ENCODE results near the gene THSD4.

THSD4 gene

GRCh38 chr15:71567173-71567572 lies 451.9 kb downstream of the THSD4 start:
- Histone ChIP-seq H3K4me2 (ENCODE audit: low read depth, low read length) (no peak overlapping the region), H3K9me3 (replicated peaks; ENCODE audit: insufficient read depth, low read length) (no peaks in the 10 kb centered on the region), H3K9me2 (replicated peaks; ENCODE audit: insufficient read depth, low read length) (no peaks in the 10 kb centered on the region), H3K27ac (ENCODE audit: low read length) (no peak overlapping the region), H3K4me1 (ENCODE audit: low read length) (no peaks in the 10 kb centered on the region), H2AFZ (ENCODE audit: low read length) (no peak overlapping the region), H3K9ac (ENCODE audit: low read length) (no peak overlapping the region), H3K4me3 (ENCODE audit: low read length) (no peak overlapping the region), H3K79me2 (ENCODE audit: low read length) (no peaks in the 10 kb centered on the region), H3K36me3 (replicated peaks; ENCODE audit: insufficient read depth, low read length) (no peaks in the 10 kb centered on the region), H3F3A (ENCODE audit: insufficient read depth, low read length) (no peaks in the 10 kb centered on the region), H3K27me3 (replicated peaks; ENCODE audit: insufficient read depth, low read length) (no peaks in the 10 kb centered on the region), H4K20me1 (ENCODE audit: insufficient read depth, low read length) (no peaks in the 10 kb centered on the region)
- no peak for DNase-seq
- TF ChIP-seq EZH2 (optimal IDR thresholded peaks at IDR 0.05; ENCODE audit: low read depth, low read length), result no peak
- no peak for TF ChIP-seq EZH2phosphoT487 (IDR thresholded peaks at IDR 0.05; ENCODE audit: low read length)
- TF ChIP-seq, protein P1, sequence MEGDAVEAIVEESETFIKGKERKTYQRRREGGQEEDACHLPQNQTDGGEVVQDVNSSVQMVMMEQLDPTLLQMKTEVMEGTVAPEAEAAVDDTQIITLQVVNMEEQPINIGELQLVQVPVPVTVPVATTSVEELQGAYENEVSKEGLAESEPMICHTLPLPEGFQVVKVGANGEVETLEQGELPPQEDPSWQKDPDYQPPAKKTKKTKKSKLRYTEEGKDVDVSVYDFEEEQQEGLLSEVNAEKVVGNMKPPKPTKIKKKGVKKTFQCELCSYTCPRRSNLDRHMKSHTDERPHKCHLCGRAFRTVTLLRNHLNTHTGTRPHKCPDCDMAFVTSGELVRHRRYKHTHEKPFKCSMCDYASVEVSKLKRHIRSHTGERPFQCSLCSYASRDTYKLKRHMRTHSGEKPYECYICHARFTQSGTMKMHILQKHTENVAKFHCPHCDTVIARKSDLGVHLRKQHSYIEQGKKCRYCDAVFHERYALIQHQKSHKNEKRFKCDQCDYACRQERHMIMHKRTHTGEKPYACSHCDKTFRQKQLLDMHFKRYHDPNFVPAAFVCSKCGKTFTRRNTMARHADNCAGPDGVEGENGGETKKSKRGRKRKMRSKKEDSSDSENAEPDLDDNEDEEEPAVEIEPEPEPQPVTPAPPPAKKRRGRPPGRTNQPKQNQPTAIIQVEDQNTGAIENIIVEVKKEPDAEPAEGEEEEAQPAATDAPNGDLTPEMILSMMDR (IDR thresholded peaks at IDR 0.05; ENCODE audit: low read length), result no peak

DNA sequence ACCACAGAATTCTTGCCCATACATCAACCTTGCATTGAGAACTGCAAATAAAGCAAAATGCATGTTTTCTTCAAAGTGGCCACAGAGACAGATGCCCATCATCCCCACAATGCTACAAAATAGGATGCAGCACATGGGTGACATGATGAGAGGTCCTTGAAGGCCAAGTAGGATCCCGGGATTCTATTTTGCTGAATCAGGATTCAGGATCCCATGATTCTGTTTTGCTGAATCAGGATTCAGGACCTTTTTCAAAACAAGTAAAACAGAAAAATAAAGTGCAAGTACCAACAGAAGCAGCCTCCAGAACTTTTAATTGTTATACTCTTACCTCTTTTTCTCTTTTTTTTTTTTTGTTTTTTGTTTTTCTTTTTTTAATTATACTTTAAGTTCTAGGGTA lies 453.0 kb downstream of the THSD4 start:
- Histone ChIP-seq H3F3A (ENCODE audit: insufficient read depth, low read length) (no peaks in the 10 kb centered on the region), H3K9me3 (replicated peaks; ENCODE audit: insufficient read depth, low read length) (no peaks in the 10 kb centered on the region), H3K9me2 (replicated peaks; ENCODE audit: insufficient read depth, low read length) (no peaks in the 10 kb centered on the region), H3K79me2 (ENCODE audit: low read length) (no peaks in the 10 kb centered on the region), H3K27me3 (replicated peaks; ENCODE audit: insufficient read depth, low read length) (no peaks in the 10 kb centered on the region), H3K4me3 (ENCODE audit: low read length) (no peak overlapping the region), H2AFZ (ENCODE audit: low read length) (no peak overlapping the region), H3K36me3 (replicated peaks; ENCODE audit: insufficient read depth, low read length) (no peaks in the 10 kb centered on the region), H4K20me1 (ENCODE audit: insufficient read depth, low read length) (no peaks in the 10 kb centered on the region), H3K27ac (ENCODE audit: low read length) (no peak overlapping the region), H3K4me2 (ENCODE audit: low read depth, low read length) (no peak overlapping the region), H3K9ac (ENCODE audit: low read length) (no peak overlapping the region), H3K4me1 (ENCODE audit: low read length) (no peaks in the 10 kb centered on the region)
- DNase-seq, result no peak
- TF ChIP-seq EZH2 (optimal IDR thresholded peaks at IDR 0.05; ENCODE audit: low read depth, low read length), result no peak
- TF ChIP-seq, protein P1 (IDR thresholded peaks at IDR 0.05; ENCODE audit: low read length), result no peak
- TF ChIP-seq EZH2phosphoT487 (IDR thresholded peaks at IDR 0.05; ENCODE audit: low read length), result no peak

DNA sequence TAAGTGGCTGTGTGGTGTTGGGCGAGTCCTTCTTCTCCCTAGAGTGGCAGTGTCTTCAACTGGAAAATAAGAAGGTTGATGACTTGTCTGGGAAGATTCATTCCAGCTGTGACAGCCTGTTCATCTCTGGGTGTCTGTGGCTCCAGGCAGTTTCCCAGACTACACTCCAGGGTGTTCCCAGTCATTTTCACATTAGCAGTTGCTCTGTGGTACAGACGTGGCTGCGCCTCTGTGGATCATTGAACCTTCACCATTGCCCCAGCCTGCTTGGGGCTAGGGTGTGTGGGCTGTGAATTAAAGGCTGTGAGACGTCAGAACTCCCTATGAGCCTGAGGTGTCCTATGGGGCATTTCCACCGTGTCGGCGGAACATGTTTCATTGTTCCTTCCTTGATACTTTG lies 455.5 kb downstream of the THSD4 start:
- Histone ChIP-seq H3K27ac (ENCODE audit: low read length) (no peak overlapping the region), H3K4me2 (ENCODE audit: low read depth, low read length) (no peak overlapping the region), H3K27me3 (replicated peaks; ENCODE audit: insufficient read depth, low read length) (no peaks in the 10 kb centered on the region), H3K9ac (ENCODE audit: low read length) (no peak overlapping the region), H3K4me1 (ENCODE audit: low read length) (no peaks in the 10 kb centered on the region), H3K9me3 (replicated peaks; ENCODE audit: insufficient read depth, low read length) (no peaks in the 10 kb centered on the region), H3F3A (ENCODE audit: insufficient read depth, low read length) (no peaks in the 10 kb centered on the region), H3K36me3 (replicated peaks; ENCODE audit: insufficient read depth, low read length) (no peaks in the 10 kb centered on the region), H3K79me2 (ENCODE audit: low read length) (no peaks in the 10 kb centered on the region), H2AFZ (ENCODE audit: low read length) (no peak overlapping the region), H4K20me1 (ENCODE audit: insufficient read depth, low read length) (no peaks in the 10 kb centered on the region), H3K9me2 (replicated peaks; ENCODE audit: insufficient read depth, low read length) (no peaks in the 10 kb centered on the region), H3K4me3 (ENCODE audit: low read length) (no peak overlapping the region)
- DNase-seq, result no peak
- no peak for TF ChIP-seq EZH2phosphoT487 (IDR thresholded peaks at IDR 0.05; ENCODE audit: low read length)
- TF ChIP-seq, protein P1 (IDR thresholded peaks at IDR 0.05; ENCODE audit: low read length), result no peak
- no peak for TF ChIP-seq EZH2 (optimal IDR thresholded peaks at IDR 0.05; ENCODE audit: low read depth, low read length)

Data from MM.1S (cell line).